HEK293 (cell line): ENCODE data around the gene FANCE.
A peak's percentile ranks its signal among the peaks of the same experiment; 100 is the strongest.

Experiments
- CTCF ChIA-PET: fragments of 350-600 bp; formaldehyde crosslinking; extraction: SDS; loops from one replicate; lab custom pipeline; 2021; ENCODE audit warnings: antibody characterized with exemption; lab: Yijun Ruan, JAX
- POLR2A ChIA-PET: fragments of 300-600 bp; formaldehyde crosslinking; extraction: SDS; loops from one replicate; lab custom pipeline; 2020; ENCODE audit warnings: antibody characterized with exemption, inconsistent platforms; lab: Yijun Ruan, JAX
- H3K27ac ChIP-seq: fragments of 200-500 bp; sonication (Bioruptor generic); 2 replicates; pipeline ENCODE4 v1.5.1; 2014; ENCODE audit warnings: low read depth, low read length, control low read depth, inconsistent platforms; ENCODE audit errors: extremely low read depth
- H3K36me3 ChIP-seq, 2 experiments: fragments of 200-500 bp in 1 of 2; sonication (Bioruptor generic) in 1 of 2; 1 replicate in 1 of 2; 2 replicates in 1 of 2; pipeline ENCODE4 v1.5.1; 2014 to 2017; ENCODE audit warnings: inconsistent platforms in 2 of 2, low read length in 2 of 2; ENCODE audit not compliant: control insufficient read depth in 2 of 2, insufficient read depth in 1 of 2
- H3K4me1 ChIP-seq: fragments of 200-500 bp; sonication (Bioruptor generic); 2 replicates; pipeline ENCODE4 v1.5.1; 2014; ENCODE audit warnings: mild to moderate bottlenecking, low read length, inconsistent platforms; ENCODE audit not compliant: control insufficient read depth, insufficient read depth
- H3K4me3 ChIP-seq: 2 replicates; pipeline ENCODE4 v1.5.1; 2011; ENCODE audit warnings: low read depth, mild to moderate bottlenecking, control low read depth, low read length, moderate library complexity
- H3K9me3 ChIP-seq: fragments of 200-500 bp; sonication (Bioruptor generic); 2 replicates; pipeline ENCODE4 v1.5.1; 2014; ENCODE audit warnings: low read depth, low read length, inconsistent platforms; ENCODE audit not compliant: control insufficient read depth, insufficient read depth
- EGR2 ChIP-seq: fragments of 450-650 bp; formaldehyde crosslinking; IDR thresholded peaks from 2 replicates; pipeline ENCODE4 v1.5.1; 2016; ENCODE audit warnings: low read depth, missing biosample characterization, missing genetic modification characterization
- HOXC10 ChIP-seq: sonication (generic); formaldehyde crosslinking; IDR thresholded peaks from 2 replicates; pipeline ENCODE4 v1.8.1; 2023; ENCODE audit warnings: mild to moderate bottlenecking, missing genetic modification reagents
- PRDM6 ChIP-seq: fragments of 450-650 bp; formaldehyde crosslinking; IDR thresholded peaks from 2 replicates; pipeline ENCODE4 v1.5.1; 2017; ENCODE audit warnings: missing biosample characterization, missing genetic modification characterization
- ZFHX2 ChIP-seq: fragments of 450-650 bp; formaldehyde crosslinking; conservative IDR thresholded peaks from 2 replicates; pipeline ENCODE4 v1.5.1; 2016; ENCODE audit warnings: missing biosample characterization, missing genetic modification characterization
- ZNF140 ChIP-seq: fragments of 450-650 bp; formaldehyde crosslinking; IDR thresholded peaks from 2 replicates; pipeline ENCODE4 v1.5.1; 2016; ENCODE audit warnings: missing biosample characterization, missing genetic modification characterization
- ZNF211 ChIP-seq: fragments of 450-650 bp; formaldehyde crosslinking; IDR thresholded peaks from 2 replicates; pipeline ENCODE4 v1.5.1; 2016; ENCODE audit warnings: low read depth, missing biosample characterization, missing genetic modification characterization
- ZNF23 ChIP-seq: fragments of 450-650 bp; formaldehyde crosslinking; IDR thresholded peaks from 2 replicates; pipeline ENCODE4 v1.5.1; 2016; ENCODE audit warnings: missing biosample characterization, missing genetic modification characterization, borderline replicate concordance
- ZNF433 ChIP-seq: fragments of 450-650 bp; formaldehyde crosslinking; IDR thresholded peaks from 2 replicates; pipeline ENCODE4 v1.5.1; 2016; ENCODE audit warnings: missing biosample characterization, missing genetic modification characterization, low read depth
- ZNF488 ChIP-seq: fragments of 450-650 bp; formaldehyde crosslinking; IDR thresholded peaks from 2 replicates; pipeline ENCODE4 v1.5.1; 2016; ENCODE audit warnings: missing biosample characterization, missing genetic modification characterization
- ZNF510 ChIP-seq: fragments of 450-650 bp; formaldehyde crosslinking; IDR thresholded peaks from 2 replicates; pipeline ENCODE4 v1.5.1; 2018; ENCODE audit warnings: mild to moderate bottlenecking, missing genetic modification characterization, missing biosample characterization; ENCODE audit not compliant: insufficient replicate concordance
- ZNF521 ChIP-seq: fragments of 450-650 bp; formaldehyde crosslinking; IDR thresholded peaks from 2 replicates; pipeline ENCODE4 v1.5.1; 2017; ENCODE audit warnings: missing biosample characterization, mild to moderate bottlenecking, missing genetic modification characterization
- ZNF571 ChIP-seq: fragments of 450-650 bp; formaldehyde crosslinking; IDR thresholded peaks from 2 replicates; pipeline ENCODE4 v1.5.0; 2017; ENCODE audit warnings: missing biosample characterization, missing genetic modification characterization
- ZNF76 ChIP-seq: fragments of 450-650 bp; formaldehyde crosslinking; IDR thresholded peaks from 2 replicates; pipeline ENCODE4; 2016; ENCODE audit warnings: low read depth, missing biosample characterization, missing genetic modification characterization, borderline replicate concordance
- ZNF777 ChIP-seq: fragments of 450-650 bp; formaldehyde crosslinking; IDR thresholded peaks from 2 replicates; pipeline ENCODE4 v1.5.1; 2017; ENCODE audit warnings: missing biosample characterization, missing genetic modification characterization, borderline replicate concordance
- ZNF785 ChIP-seq: fragments of 450-650 bp; formaldehyde crosslinking; IDR thresholded peaks from 2 replicates; pipeline ENCODE4 v1.5.1; 2016; ENCODE audit warnings: missing biosample characterization, missing genetic modification characterization
- ZNF843 ChIP-seq: fragments of 450-650 bp; formaldehyde crosslinking; IDR thresholded peaks from 2 replicates; pipeline ENCODE4 v1.5.1; 2016; ENCODE audit warnings: missing biosample characterization, missing genetic modification characterization
- TF ChIP-seq, protein P1 (sequence below): fragments of 450-650 bp; formaldehyde crosslinking; IDR thresholded peaks from 2 replicates; pipeline ENCODE4 v1.5.1; 2016; ENCODE audit warnings: missing biosample characterization, missing genetic modification characterization, low read depth
- TF ChIP-seq, protein P2 (sequence below): fragments of 450-650 bp; formaldehyde crosslinking; IDR thresholded peaks from 2 replicates; pipeline ENCODE4 v1.5.1; 2016; ENCODE audit warnings: missing biosample characterization, missing genetic modification characterization, borderline replicate concordance

The FANCE gene

DNA sequence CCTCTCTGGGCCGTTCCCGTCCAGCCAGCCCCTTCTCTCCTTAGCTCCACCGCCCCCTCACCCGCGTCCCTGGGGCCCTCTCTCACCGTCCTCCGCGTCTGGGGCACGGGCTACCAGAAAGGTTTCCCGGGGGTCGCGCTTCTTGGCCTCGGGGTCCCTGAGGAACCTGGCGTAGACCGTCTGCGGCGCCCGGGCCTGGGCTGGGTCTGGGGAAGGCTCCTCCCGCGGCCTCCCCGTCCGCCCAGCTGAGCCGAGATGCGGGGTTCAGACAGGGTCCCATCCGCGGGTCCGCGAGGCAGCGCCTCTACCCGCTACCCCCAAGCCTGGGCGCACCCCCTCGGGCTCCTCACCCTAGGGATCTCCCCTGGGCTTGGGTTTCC lies 59.4 kb downstream of the FANCE start (continued):
- TF ChIP-seq ZNF510 (no peak), ZNF488 (tag by site-specific recombination) (no peak)

- POLR2A ChIA-PET, result no interaction called here
- no peaks in the 10 kb centered on the region for H3K36me3 ChIP-seq
- TF ChIP-seq ZNF211 (tag by site-specific recombination) (no peak), ZNF433 (no peak), ZNF785 (no peak), ZNF777 (no peak), ZNF521 (no peak), ZNF140 (no peak), ZNF76 (tag by site-specific recombination) (no peak), ZNF23 (tag by site-specific recombination) (no peak), ZNF571 (no peak), PRDM6 (tag by site-specific recombination) (no peak), HOXC10 (CRISPR knock-in tag) (no peak)
- TF ChIP-seq, protein P1, sequence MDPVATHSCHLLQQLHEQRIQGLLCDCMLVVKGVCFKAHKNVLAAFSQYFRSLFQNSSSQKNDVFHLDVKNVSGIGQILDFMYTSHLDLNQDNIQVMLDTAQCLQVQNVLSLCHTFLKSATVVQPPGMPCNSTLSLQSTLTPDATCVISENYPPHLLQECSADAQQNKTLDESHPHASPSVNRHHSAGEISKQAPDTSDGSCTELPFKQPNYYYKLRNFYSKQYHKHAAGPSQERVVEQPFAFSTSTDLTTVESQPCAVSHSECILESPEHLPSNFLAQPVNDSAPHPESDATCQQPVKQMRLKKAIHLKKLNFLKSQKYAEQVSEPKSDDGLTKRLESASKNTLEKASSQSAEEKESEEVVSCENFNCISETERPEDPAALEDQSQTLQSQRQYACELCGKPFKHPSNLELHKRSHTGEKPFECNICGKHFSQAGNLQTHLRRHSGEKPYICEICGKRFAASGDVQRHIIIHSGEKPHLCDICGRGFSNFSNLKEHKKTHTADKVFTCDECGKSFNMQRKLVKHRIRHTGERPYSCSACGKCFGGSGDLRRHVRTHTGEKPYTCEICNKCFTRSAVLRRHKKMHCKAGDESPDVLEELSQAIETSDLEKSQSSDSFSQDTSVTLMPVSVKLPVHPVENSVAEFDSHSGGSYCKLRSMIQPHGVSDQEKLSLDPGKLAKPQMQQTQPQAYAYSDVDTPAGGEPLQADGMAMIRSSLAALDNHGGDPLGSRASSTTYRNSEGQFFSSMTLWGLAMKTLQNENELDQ (tag by site-specific recombination), result no peak
- TF ChIP-seq, protein P2, sequence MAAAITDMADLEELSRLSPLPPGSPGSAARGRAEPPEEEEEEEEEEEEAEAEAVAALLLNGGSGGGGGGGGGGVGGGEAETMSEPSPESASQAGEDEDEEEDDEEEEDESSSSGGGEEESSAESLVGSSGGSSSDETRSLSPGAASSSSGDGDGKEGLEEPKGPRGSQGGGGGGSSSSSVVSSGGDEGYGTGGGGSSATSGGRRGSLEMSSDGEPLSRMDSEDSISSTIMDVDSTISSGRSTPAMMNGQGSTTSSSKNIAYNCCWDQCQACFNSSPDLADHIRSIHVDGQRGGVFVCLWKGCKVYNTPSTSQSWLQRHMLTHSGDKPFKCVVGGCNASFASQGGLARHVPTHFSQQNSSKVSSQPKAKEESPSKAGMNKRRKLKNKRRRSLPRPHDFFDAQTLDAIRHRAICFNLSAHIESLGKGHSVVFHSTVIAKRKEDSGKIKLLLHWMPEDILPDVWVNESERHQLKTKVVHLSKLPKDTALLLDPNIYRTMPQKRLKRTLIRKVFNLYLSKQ (tag by site-specific recombination), result no peak
- H3K4me3 ChIP-seq, result no peak overlapping the region
- H3K4me1 ChIP-seq, result no peaks in the 10 kb centered on the region
- H3K27ac ChIP-seq, result no peak overlapping the region
- CTCF ChIA-PET, result no interaction called here
- no peaks in the 10 kb centered on the region for H3K9me3 ChIP-seq
Observed at GRCh38 chr6:35512006-35512405, 59.9 kb downstream of the FANCE start.

GRCh38 chr6:35512740-35513139 lies 60.6 kb downstream of the FANCE start, which contains the start of gene TULP1:
Gene TULP1 (minus strand): TSS chr6:35512896. CDS start chr6:35512858, 38 bp downstream.
- ChIA-PET CTCF (interaction anchor here (0.6 to 1.0 kb wide), 2 partner anchors 50 to 245 kb away, joined by 3 to 4 read pairs; no protein-coding TSS in a partner anchor), POLR2A (no interaction called here)

More at GRCh38 chr6:35512740-35513139, 60.6 kb downstream of the FANCE start, which contains the start of gene TULP1:
- no peaks in the 10 kb centered on the region for H3K9me3 ChIP-seq
- H3K4me3 ChIP-seq, result no peak within 1 kb of the TSS
- H3K4me1 ChIP-seq, result no peaks in the 10 kb centered on the region
- TF ChIP-seq ZNF843 (tag by site-specific recombination), result no peak
- 0 out of 2 replicates have a peak, but pooled peaks have one; percentile 14 for TF ChIP-seq EGR2 (tag by site-specific recombination)
- 0 out of 2 replicates have a peak, but pooled peaks have one; percentile 11 for TF ChIP-seq ZFHX2
- TF ChIP-seq, all 188 proteins: peak for 2
- Histone ChIP-seq H3K36me3 (no peaks in the 10 kb centered on the region), H3K27ac (no peak within 1 kb of the TSS)
